Liver (tissue), 9 donors: ENCODE measurements around the gene TAS2R40. TPM values are rescaled to one million over a fixed set of nuclear protein-coding genes. Genes with fewer than 3 reads are reported as not detected.

ENCODE experiments used
- DNase-seq: peaks from one replicate; pipeline ENCODE4 v3.0.0-alpha.2; 2017; ENCODE audit warnings: low spot score
- H3K27ac ChIP-seq, 2 donors: one replicate each; pipeline ENCODE4 v1.7.0; 2013; ENCODE audit warnings: inconsistent platforms in 2 of 2, low read length in 2 of 2, control low read depth in 1 of 2, low read depth in 1 of 2, mild to moderate bottlenecking in 1 of 2
- H3K27me3 ChIP-seq, 4 donors: one replicate each; pipeline versions ENCODE4 v1.6.1 to v1.7.0; 2013; ENCODE audit warnings: low read length in 3 of 4, inconsistent platforms in 1 of 4, mild to moderate bottlenecking in 1 of 4, moderate library complexity in 1 of 4; ENCODE audit not compliant: control insufficient read depth in 4 of 4, insufficient read depth in 4 of 4
- H3K36me3 ChIP-seq, 4 donors: one replicate each; pipeline versions ENCODE4 v1.6.1 to v1.7.0; 2013; ENCODE audit warnings: low read length in 3 of 4, mild to moderate bottlenecking in 3 of 4, low read depth in 1 of 4, moderate library complexity in 1 of 4; ENCODE audit not compliant: control insufficient read depth in 4 of 4, insufficient read depth in 3 of 4
- H3K4me1 ChIP-seq, 4 donors: one replicate each; pipeline versions ENCODE4 v1.6.1 to v1.7.0; 2013; ENCODE audit warnings: low read length in 3 of 4, mild to moderate bottlenecking in 3 of 4, moderate library complexity in 1 of 4; ENCODE audit not compliant: control insufficient read depth in 4 of 4, insufficient read depth in 4 of 4
- H3K4me3 ChIP-seq, 3 donors: one replicate each; pipeline versions ENCODE4 v1.6.1 to v1.7.0; 2013; ENCODE audit warnings: low read length in 3 of 3, control low read depth in 1 of 3, low read depth in 1 of 3, mild to moderate bottlenecking in 1 of 3
- H3K9ac ChIP-seq, 2 donors: one replicate each; pipeline ENCODE4 v1.7.0; 2013; ENCODE audit warnings: low read length in 2 of 2, mild to moderate bottlenecking in 2 of 2, moderate library complexity in 2 of 2, control low read depth in 1 of 2, low read depth in 1 of 2
- H3K9me3 ChIP-seq, 4 donors: one replicate each; pipeline versions ENCODE4 v1.6.1 to v1.7.0; 2013; ENCODE audit warnings: low read length in 3 of 4; ENCODE audit not compliant: control insufficient read depth in 4 of 4
- ATF3 ChIP-seq: IDR thresholded peaks from 2 replicates; pipeline ENCODE4 v1.6.1; 2016; ENCODE audit warnings: antibody characterized with exemption
- CTCF ChIP-seq: fragments of 150-350 bp; IDR thresholded peaks from 2 replicates; pipeline ENCODE4 v1.5.1; 2017; ENCODE audit warnings: improper control_type of control experiment, low read depth, low read length; ENCODE audit not compliant: missing input control
- EGR1 ChIP-seq, 2 donors: IDR thresholded peaks; 2 replicates each; pipeline ENCODE4 v1.6.1; 2016 to 2018; ENCODE audit warnings: antibody characterized with exemption in 2 of 2, low read depth in 2 of 2
- FOXA1 ChIP-seq: IDR thresholded peaks from 2 replicates; pipeline ENCODE4 v1.6.1; 2016; ENCODE audit warnings: antibody characterized with exemption
- FOXA2 ChIP-seq: IDR thresholded peaks from 2 replicates; pipeline ENCODE4 v1.6.1; 2016; ENCODE audit warnings: antibody characterized with exemption
- GABPA ChIP-seq, 2 donors: IDR thresholded peaks in 1 of 2; conservative IDR thresholded peaks in 1 of 2; 2 replicates each; pipeline ENCODE4 v1.6.1; 2016; ENCODE audit warnings: antibody characterized with exemption in 2 of 2, mild to moderate bottlenecking in 1 of 2, moderate library complexity in 1 of 2
- HNF4A ChIP-seq, 2 donors: conservative IDR thresholded peaks; 2 replicates each; pipeline ENCODE4 v1.6.1; 2016; ENCODE audit warnings: antibody characterized with exemption in 2 of 2, mild to moderate bottlenecking in 2 of 2
- HNF4G ChIP-seq: IDR thresholded peaks from 2 replicates; pipeline ENCODE4 v1.6.1; 2016; ENCODE audit warnings: antibody characterized with exemption
- JUND ChIP-seq, 2 donors: IDR thresholded peaks; 2 replicates each; pipeline ENCODE4 v1.6.1; 2016; ENCODE audit warnings: antibody characterized with exemption in 2 of 2
- NR2F2 ChIP-seq: IDR thresholded peaks from 2 replicates; pipeline ENCODE4 v1.6.1; 2016; ENCODE audit warnings: antibody characterized with exemption
- RAD21 ChIP-seq, 2 donors: IDR thresholded peaks; 2 replicates each; pipeline ENCODE4 v1.6.1; 2016; ENCODE audit warnings: antibody characterized with exemption in 2 of 2, mild to moderate bottlenecking in 2 of 2
- REST ChIP-seq: IDR thresholded peaks from 2 replicates; pipeline ENCODE4 v1.6.1; 2016; ENCODE audit warnings: antibody characterized with exemption, mild to moderate bottlenecking
- RXRA ChIP-seq, 2 donors: IDR thresholded peaks; 2 replicates each; pipeline ENCODE4 v1.6.1; 2017 to 2018; ENCODE audit warnings: antibody characterized with exemption in 2 of 2, mild to moderate bottlenecking in 1 of 2
- SP1 ChIP-seq: IDR thresholded peaks from 2 replicates; pipeline ENCODE4 v1.6.1; 2018; ENCODE audit warnings: antibody characterized with exemption, mild to moderate bottlenecking
- TAF1 ChIP-seq: conservative IDR thresholded peaks from 2 replicates; pipeline ENCODE4 v1.6.1; 2016; ENCODE audit warnings: antibody characterized with exemption, mild to moderate bottlenecking
- YY1 ChIP-seq: IDR thresholded peaks from 2 replicates; pipeline ENCODE4 v1.6.1; 2016; ENCODE audit warnings: antibody characterized with exemption, mild to moderate bottlenecking
- ZBTB33 ChIP-seq: IDR thresholded peaks from 2 replicates; pipeline ENCODE4 v1.6.1; 2016; ENCODE audit warnings: antibody characterized with exemption
- WGBS: extraction: QIAGEN DNeasy Blood & Tissue Kit; methylation state at CpG from one replicate; pipeline ENCODE4 v1.1.7; 2013; 5-methylcytosine and 5-hydroxymethylcytosine counted together
- polyA plus RNA-seq, 2 donors: library from polyadenylated mRNA; stranded (reverse) in 1 of 2; unstranded in 1 of 2; fragments of 200-250 nt in 1 of 2; fragments of >200 nt in 1 of 2; fragmentation: Nextera tagmentation in 1 of 2; extraction: Ambion mirVana in 1 of 2; gene quantifications; one replicate each; pipeline versions ENCODE4 v1.2.1 to v1.2.3, GENCODE V29; 2013 to 2015
- total RNA-seq, 2 donors: library from RNA; depleted of rRNA; stranded (reverse); fragments of >200 nt; gene quantifications; one replicate each; pipeline ENCODE4 v1.2.3, GENCODE V29; 2014
- TF ChIP-seq, protein P1 (sequence below): IDR thresholded peaks from 2 replicates; pipeline ENCODE4 v1.6.1; 2016; ENCODE audit warnings: antibody characterized with exemption
- donor health status: healthy.
- donor health status: healthy.
- donor health status: healthy.
- donor health status: healthy.
- donor health status: healthy.

TAS2R40 gene
- total and polyA plus RNA-seq, 4 donors: not detected

- 92% methylated on average over 5 of the region's 5 CpGs for WGBS
- no peak overlapping the region for H3K9ac ChIP-seq
- H3K9me3 ChIP-seq: no peaks in the 10 kb centered on the region
- H3K4me3 ChIP-seq: no peak overlapping the region
- no peak for TF ChIP-seq HNF4G
- TF ChIP-seq EGR1 (IDR thresholded peaks at IDR 0.05; ENCODE audit: low read depth in 2 of 2): no peak
- no peak for TF ChIP-seq SP1
- TF ChIP-seq NR2F2: no peak
- no peak for TF ChIP-seq ZBTB33
- TF ChIP-seq YY1: no peak
- no peak for TF ChIP-seq RAD21 (IDR thresholded peaks at IDR 0.05)
- no peaks in the 10 kb centered on the region for H3K27me3 ChIP-seq
- H3K36me3 ChIP-seq: no peaks in the 10 kb centered on the region
- H3K4me1 ChIP-seq: peaks cover 0 to 6% (median 5%) of the 10 kb centered on the region in 4 donors
- DNase-seq: no peak
- H3K27ac ChIP-seq: no peak overlapping the region
Observed at GRCh38 chr7:143257501-143257900, 35.7 kb downstream of the TAS2R40 start.

- H3K36me3 ChIP-seq: no peaks in the 10 kb centered on the region
- 6% methylated on average over 2 of the region's 2 CpGs for WGBS
- H3K27ac ChIP-seq: peak overlapping the region; percentile 10 to 28
- peak; percentile 62 to 72 for TF ChIP-seq HNF4A (conservative IDR thresholded peaks at IDR 0.05)
- no peak for TF ChIP-seq EGR1 (IDR thresholded peaks at IDR 0.05; ENCODE audit: low read depth in 2 of 2)
- peak in 1 of 2 donors; percentile 24 for TF ChIP-seq RAD21 (IDR thresholded peaks at IDR 0.05)
- TF ChIP-seq REST: peak; percentile 22
- peak; percentile 23 to 27 for TF ChIP-seq JUND (IDR thresholded peaks at IDR 0.05)
- TF ChIP-seq ATF3: no peak
- no peak for TF ChIP-seq NR2F2
- no peak for TF ChIP-seq CTCF
- TF ChIP-seq FOXA1: no peak
- TF ChIP-seq TAF1: peak; percentile 56
- TF ChIP-seq FOXA2: peak; percentile 33
- TF ChIP-seq, protein P1, sequence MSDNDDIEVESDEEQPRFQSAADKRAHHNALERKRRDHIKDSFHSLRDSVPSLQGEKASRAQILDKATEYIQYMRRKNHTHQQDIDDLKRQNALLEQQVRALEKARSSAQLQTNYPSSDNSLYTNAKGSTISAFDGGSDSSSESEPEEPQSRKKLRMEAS: no peak
- peak; percentile 81 for TF ChIP-seq SP1
- TF ChIP-seq YY1: no peak
- peak; percentile 18 for TF ChIP-seq ZBTB33
- no peak for TF ChIP-seq HNF4G
- TF ChIP-seq RXRA (IDR thresholded peaks at IDR 0.05): peak; percentile 65 to 84
- no peak for TF ChIP-seq GABPA (IDR thresholded peaks at IDR 0.05 in 1 of 2, conservative IDR thresholded peaks at IDR 0.05 in 1 of 2)
- peak overlapping the region in 1 of 2 donors; percentile 18 for H3K9ac ChIP-seq
- H3K27me3 ChIP-seq: no peaks in the 10 kb centered on the region
- peaks cover 0 to 6% (median 5%) of the 10 kb centered on the region in 4 donors for H3K4me1 ChIP-seq
- H3K9me3 ChIP-seq: no peaks in the 10 kb centered on the region
- DNase-seq: no peak
- H3K4me3 ChIP-seq: peak overlapping the region in 2 of 3 donors; percentile 9 to 31
Observed at GRCh38 chr7:143258831-143259230, 37.0 kb downstream of the TAS2R40 start.
